Nephron (organoid): ENCODE results near the gene TSPAN15.
A peak's percentile ranks its signal among the peaks of the same experiment; 100 is the strongest.

Source experiments
- H3K27ac Mint-ChIP-seq, 3 experiments: 2 replicates each; pipeline ENCODE4 v1.8.0; 2020; ENCODE audit warnings: mixed read lengths in 3 of 3, mild to moderate bottlenecking in 2 of 3, moderate library complexity in 1 of 3
- H3K27me3 Mint-ChIP-seq: 2 replicates; pipeline ENCODE4 v1.8.0; 2021; ENCODE audit warnings: low read depth, mild to moderate bottlenecking, moderate library complexity, mixed read lengths
- H3K36me3 Mint-ChIP-seq: 2 replicates; pipeline ENCODE4 v1.8.0; 2020; ENCODE audit warnings: low read depth, mixed read lengths
- H3K4me1 Mint-ChIP-seq: 2 replicates; pipeline ENCODE4 v1.8.0; 2020; ENCODE audit warnings: mixed read lengths
- H3K4me3 Mint-ChIP-seq, 3 experiments: 2 replicates each; pipeline ENCODE4 v1.8.0; 2020; ENCODE audit warnings: mild to moderate bottlenecking in 3 of 3, mixed read lengths in 3 of 3, moderate library complexity in 2 of 3
- H3K9me3 Mint-ChIP-seq: 2 replicates; pipeline ENCODE4 v1.8.0; 2020; ENCODE audit warnings: mixed read lengths
- TF ChIP-seq, protein P1 (sequence below), 3 experiments: fragments of 200-600 bp; sonication (generic); IDR thresholded peaks; one replicate each; pipeline ENCODE4 v1.5.0; 2021; ENCODE audit warnings: antibody characterized with exemption in 3 of 3; ENCODE audit not compliant: unreplicated experiment in 3 of 3

TSPAN15 gene

GRCh38 chr10:69470463-69471384 lies 19.5 kb downstream of the TSPAN15 start:
- Mint-ChIP-seq H3K36me3 (no peaks in the 10 kb centered on the region), H3K27ac (no peak overlapping the region), H3K4me3 (no peak overlapping the region), H3K27me3 (peaks cover 4% of the 10 kb centered on the region), H3K4me1 (peaks cover 38% of the 10 kb centered on the region), H3K9me3 (no peaks in the 10 kb centered on the region)
- TF ChIP-seq, protein P1, sequence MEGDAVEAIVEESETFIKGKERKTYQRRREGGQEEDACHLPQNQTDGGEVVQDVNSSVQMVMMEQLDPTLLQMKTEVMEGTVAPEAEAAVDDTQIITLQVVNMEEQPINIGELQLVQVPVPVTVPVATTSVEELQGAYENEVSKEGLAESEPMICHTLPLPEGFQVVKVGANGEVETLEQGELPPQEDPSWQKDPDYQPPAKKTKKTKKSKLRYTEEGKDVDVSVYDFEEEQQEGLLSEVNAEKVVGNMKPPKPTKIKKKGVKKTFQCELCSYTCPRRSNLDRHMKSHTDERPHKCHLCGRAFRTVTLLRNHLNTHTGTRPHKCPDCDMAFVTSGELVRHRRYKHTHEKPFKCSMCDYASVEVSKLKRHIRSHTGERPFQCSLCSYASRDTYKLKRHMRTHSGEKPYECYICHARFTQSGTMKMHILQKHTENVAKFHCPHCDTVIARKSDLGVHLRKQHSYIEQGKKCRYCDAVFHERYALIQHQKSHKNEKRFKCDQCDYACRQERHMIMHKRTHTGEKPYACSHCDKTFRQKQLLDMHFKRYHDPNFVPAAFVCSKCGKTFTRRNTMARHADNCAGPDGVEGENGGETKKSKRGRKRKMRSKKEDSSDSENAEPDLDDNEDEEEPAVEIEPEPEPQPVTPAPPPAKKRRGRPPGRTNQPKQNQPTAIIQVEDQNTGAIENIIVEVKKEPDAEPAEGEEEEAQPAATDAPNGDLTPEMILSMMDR (IDR thresholded peaks at IDR 0.05; ENCODE audit: unreplicated experiment in 3 of 3): no peak

DNA sequence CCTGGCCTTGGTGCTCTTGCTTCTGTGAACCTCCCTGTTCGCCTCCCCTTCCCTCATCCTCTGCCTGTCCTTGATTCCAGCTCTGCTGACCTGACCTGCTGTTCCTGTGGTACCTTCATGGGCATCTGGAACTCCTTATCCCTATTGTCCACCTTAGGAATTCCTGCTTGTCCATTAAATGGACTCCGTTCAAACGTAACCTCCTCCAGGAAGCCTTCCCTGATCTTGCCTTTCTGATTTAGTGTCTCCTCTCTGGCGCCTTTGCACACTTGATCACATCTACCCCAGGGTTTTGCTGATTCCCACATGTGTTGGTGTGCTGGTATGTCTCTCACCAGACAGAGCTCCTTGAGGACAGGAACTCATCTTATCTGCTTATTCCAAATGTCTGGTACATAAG lies 20.9 kb downstream of the TSPAN15 start:
- TF ChIP-seq, protein P1 (IDR thresholded peaks at IDR 0.05; ENCODE audit: unreplicated experiment in 3 of 3): no peak
- Mint-ChIP-seq H3K36me3 (no peaks in the 10 kb centered on the region), H3K27ac (no peak overlapping the region), H3K4me1 (peaks cover 36% of the 10 kb centered on the region), H3K4me3 (no peak overlapping the region), H3K9me3 (no peaks in the 10 kb centered on the region), H3K27me3 (peaks cover 5% of the 10 kb centered on the region)

GRCh38 chr10:69472544-69472943 lies 21.3 kb downstream of the TSPAN15 start:
- Mint-ChIP-seq H3K4me1 (peaks cover 38% of the 10 kb centered on the region), H3K36me3 (no peaks in the 10 kb centered on the region), H3K27ac (no peak overlapping the region), H3K27me3 (peaks cover 9% of the 10 kb centered on the region), H3K4me3 (no peak overlapping the region), H3K9me3 (no peaks in the 10 kb centered on the region)
- TF ChIP-seq, protein P1 (IDR thresholded peaks at IDR 0.05; ENCODE audit: unreplicated experiment in 3 of 3): no peak

DNA sequence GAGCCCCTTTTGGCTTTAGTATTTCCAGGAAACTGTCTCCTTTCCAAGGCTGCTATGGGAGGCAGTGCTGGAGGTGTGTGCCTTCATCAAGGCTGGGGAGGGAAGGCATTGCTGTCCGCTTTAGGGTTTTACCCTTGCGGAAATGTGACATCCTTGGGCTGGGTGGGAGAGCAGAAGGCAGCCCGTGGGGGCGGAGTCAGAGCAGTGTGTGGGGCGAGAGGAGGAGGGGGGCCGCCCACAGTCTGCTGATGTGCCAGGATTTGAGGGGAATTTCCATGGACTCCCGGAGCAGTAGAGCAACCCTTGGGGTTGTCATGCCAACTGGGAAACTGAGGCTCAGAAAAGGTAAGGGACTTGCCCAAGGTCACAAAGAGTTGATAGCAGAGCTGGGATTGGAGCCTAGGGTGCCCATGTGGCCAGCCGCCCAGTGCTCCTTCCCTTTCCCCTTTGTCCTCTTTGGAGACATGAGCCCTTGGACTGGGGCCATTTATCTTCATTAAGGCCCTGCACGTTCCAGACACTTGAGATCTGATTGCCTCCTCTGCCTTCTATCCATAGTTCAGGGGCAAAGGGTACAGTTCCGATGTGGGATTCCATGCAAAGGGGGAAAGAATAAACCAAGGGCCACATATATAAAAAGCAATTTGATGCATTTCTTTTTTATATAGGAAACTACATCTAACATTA lies 22.2 kb downstream of the TSPAN15 start:
- H3K9me3 Mint-ChIP-seq: no peaks in the 10 kb centered on the region
- no peak overlapping the region for H3K4me3 Mint-ChIP-seq
- peaks cover 42% of the 10 kb centered on the region for H3K4me1 Mint-ChIP-seq
- H3K36me3 Mint-ChIP-seq: no peaks in the 10 kb centered on the region
- no peak overlapping the region for H3K27ac Mint-ChIP-seq
- H3K27me3 Mint-ChIP-seq: peaks cover 9% of the 10 kb centered on the region
- TF ChIP-seq, protein P1 (IDR thresholded peaks at IDR 0.05; ENCODE audit: unreplicated experiment in 3 of 3): no peak

DNA sequence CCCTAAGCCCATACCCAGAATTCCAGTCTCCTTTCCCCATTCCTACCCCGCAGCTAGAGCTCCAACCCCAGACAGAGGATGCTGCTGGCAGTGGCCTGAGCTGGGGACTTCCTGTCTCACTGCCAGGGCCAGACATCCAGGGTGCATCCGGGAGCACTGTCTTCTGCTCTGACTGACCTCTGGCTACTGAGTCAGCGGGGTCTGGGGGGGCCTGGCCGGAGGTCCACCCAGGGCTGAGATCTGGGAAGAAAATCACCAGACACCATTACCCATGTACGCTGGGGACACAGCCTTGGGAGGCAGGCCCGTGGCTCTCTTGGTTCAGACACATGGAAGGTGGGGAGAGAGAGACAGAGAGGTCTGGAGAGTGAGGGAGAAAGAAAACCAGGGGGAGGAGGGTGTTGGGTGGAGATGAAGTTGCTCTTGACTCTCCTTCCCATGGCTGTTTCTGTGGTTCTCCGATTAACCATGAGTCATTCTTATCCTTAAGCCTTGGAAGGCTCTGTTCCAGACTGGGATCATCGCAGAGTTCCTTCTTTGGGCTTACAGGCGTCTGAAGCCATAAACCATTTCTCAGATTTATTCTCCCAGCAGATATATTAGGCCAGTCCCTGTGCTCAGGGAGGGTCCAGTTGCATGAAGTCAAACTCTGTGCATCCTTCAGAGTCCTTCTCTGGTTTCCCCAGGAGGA lies 23.6 kb downstream of the TSPAN15 start:
- H3K27ac Mint-ChIP-seq: peak overlapping the region; percentile 64 to 88 (median 74)
- H3K4me3 Mint-ChIP-seq: no peak overlapping the region
- peaks cover 51% of the 10 kb centered on the region for H3K4me1 Mint-ChIP-seq
- no peaks in the 10 kb centered on the region for H3K9me3 Mint-ChIP-seq
- H3K27me3 Mint-ChIP-seq: peaks cover 9% of the 10 kb centered on the region
- TF ChIP-seq, protein P1 (IDR thresholded peaks at IDR 0.05; ENCODE audit: unreplicated experiment in 3 of 3): no peak
- H3K36me3 Mint-ChIP-seq: no peaks in the 10 kb centered on the region
